Measurements from ENCODE around the gene PVRIG.
"Not testable (repeated sequence)": the region's sequence is repeated elsewhere in the genome, so short reads cannot be mapped to it uniquely, and the experiment has no call there.

Gene PVRIG

GRCh38 chr7:100219801-100220585 lies at the start of gene PVRIG:
Gene PVRIG (plus strand): TSS chr7:100219949. CDS start chr7:100219971, 22 bp downstream.
- DNase-seq (ENCODE audit: low read depth in 2 of 3, low spot score in 2 of 3): not testable (repeated sequence)

- DNase-seq (ENCODE audit: low read depth in 2 of 3, low spot score in 2 of 3): no peak
Observed at GRCh38 chr7:100170101-100170897, 49.5 kb upstream of the PVRIG start.

GRCh38 chr7:100171087-100171681 lies 48.6 kb upstream of the PVRIG start:
- DNase-seq (ENCODE audit: low read depth in 2 of 3, low spot score in 2 of 3): no peak

GRCh38 chr7:100171840-100172239 lies 47.9 kb upstream of the PVRIG start:
- no peak for DNase-seq (ENCODE audit: low read depth in 2 of 3, low spot score in 2 of 3)

GRCh38 chr7:100173806-100174495 lies 45.8 kb upstream of the PVRIG start:
- no peak for DNase-seq (ENCODE audit: low read depth in 2 of 3, low spot score in 2 of 3)

- DNase-seq (ENCODE audit: low read depth in 2 of 3, low spot score in 2 of 3): no peak
Observed at GRCh38 chr7:100174582-100174981, 45.2 kb upstream of the PVRIG start.

- no peak for DNase-seq (ENCODE audit: low read depth in 2 of 3, low spot score in 2 of 3)
Observed at GRCh38 chr7:100175296-100175935, 44.3 kb upstream of the PVRIG start.

GRCh38 chr7:100176096-100177044 lies 43.4 kb upstream of the PVRIG start:
- no peak for DNase-seq (ENCODE audit: low read depth in 2 of 3, low spot score in 2 of 3)

- DNase-seq (ENCODE audit: low read depth in 2 of 3, low spot score in 2 of 3): peak; percentile 89 to 96 (median 96)
Observed at GRCh38 chr7:100177045-100178001, 42.4 kb upstream of the PVRIG start, which contains the start of the genes GPC2 and STAG3. Gene GPC2 (minus strand): TSS chr7:100177381. CDS start chr7:100177199, 182 bp downstream. Gene STAG3 (plus strand): TSS chr7:100177918. CDS start chr7:100180557, 2,639 bp downstream.

- not testable (repeated sequence) for DNase-seq (ENCODE audit: low read depth in 2 of 3, low spot score in 2 of 3)
Observed at GRCh38 chr7:100180084-100180483, 39.7 kb upstream of the PVRIG start.

- DNase-seq (ENCODE audit: low read depth in 2 of 3, low spot score in 2 of 3): not testable (repeated sequence)
Observed at GRCh38 chr7:100182616-100183015, 37.1 kb upstream of the PVRIG start.

- not testable (repeated sequence) for DNase-seq (ENCODE audit: low read depth in 2 of 3, low spot score in 2 of 3)
Observed at GRCh38 chr7:100183090-100183489, 36.7 kb upstream of the PVRIG start.

GRCh38 chr7:100185726-100186125 lies 34.0 kb upstream of the PVRIG start:
- no peak for DNase-seq (ENCODE audit: low read depth in 2 of 3, low spot score in 2 of 3)

- DNase-seq (ENCODE audit: low read depth in 2 of 3, low spot score in 2 of 3): no peak
Observed at GRCh38 chr7:100189061-100189460, 30.7 kb upstream of the PVRIG start.

GRCh38 chr7:100190048-100190711 lies 29.6 kb upstream of the PVRIG start:
- no peak for DNase-seq (ENCODE audit: low read depth in 2 of 3, low spot score in 2 of 3)

GRCh38 chr7:100191775-100192174 lies 28.0 kb upstream of the PVRIG start:
- no peak for DNase-seq (ENCODE audit: low read depth in 2 of 3, low spot score in 2 of 3)

- DNase-seq (ENCODE audit: low read depth in 2 of 3, low spot score in 2 of 3): not testable (repeated sequence)
Observed at GRCh38 chr7:100192281-100192862, 27.4 kb upstream of the PVRIG start.
